ENCODE measurements around the gene KRT20. TPM values are rescaled to one million over a fixed set of nuclear protein-coding genes. Genes with fewer than 3 reads are reported as not detected.
A peak's percentile ranks its signal among the peaks of the same experiment; 100 is the strongest.

KRT20 gene
- total and polyA plus RNA-seq, 2 experiments from 2014 or later: not detected

- Histone ChIP-seq H3K27me3 (replicated peaks; ENCODE audit: insufficient read depth) (no peaks in the 10 kb centered on the region), H3K79me2 (ENCODE audit: insufficient read depth) (no peaks in the 10 kb centered on the region), H3F3A (ENCODE audit: insufficient read depth) (no peaks in the 10 kb centered on the region), H3K9me2 (ENCODE audit: insufficient read depth) (no peaks in the 10 kb centered on the region), H3K4me1 (ENCODE audit: insufficient read depth) (peaks cover 10% of the 10 kb centered on the region; the same call in 1 of the 2 replicates), H2AFZ (no peak overlapping the region), H3K9me3 (ENCODE audit: low read depth) (no peaks in the 10 kb centered on the region), H3K4me2 (ENCODE audit: unreplicated experiment) (no peak overlapping the region), H3K4me3 (no peak overlapping the region), H3K27ac (no peak overlapping the region), H4K20me1 (ENCODE audit: insufficient read depth) (no peaks in the 10 kb centered on the region), H3K36me3 (ENCODE audit: low read depth) (no peaks in the 10 kb centered on the region), H3K9ac (no peak overlapping the region)
- peak; percentile 2 for DNase-seq
- in situ Hi-C loops (cut with MboI): no loop called here
- TF ChIP-seq EZH2 (IDR thresholded peaks at IDR 0.05; ENCODE audit: insufficient read depth, poor library complexity, severe bottlenecking) (no peak), EZH2phosphoT487 (IDR thresholded peaks at IDR 0.05; ENCODE audit: insufficient read depth, low read depth) (no peak)
- WGBS, 2 experiments (ENCODE audit: low coverage in 1 of 2, low lambda C conversion rate in 2 of 2, missing lambda C conversion rate in 2 of 2): 94 to 96% methylated on average over 1 of the region's 1 CpG
Observed at GRCh38 chr17:40846515-40847144, 38.4 kb downstream of the KRT20 start.

- Histone ChIP-seq H3K9ac (no peak overlapping the region), H3K4me1 (ENCODE audit: insufficient read depth) (no peaks in the 10 kb centered on the region), H3K9me3 (ENCODE audit: low read depth) (no peaks in the 10 kb centered on the region), H3K9me2 (ENCODE audit: insufficient read depth) (no peaks in the 10 kb centered on the region), H3F3A (ENCODE audit: insufficient read depth) (no peaks in the 10 kb centered on the region), H3K79me2 (ENCODE audit: insufficient read depth) (no peaks in the 10 kb centered on the region), H3K27ac (no peak overlapping the region), H3K27me3 (replicated peaks; ENCODE audit: insufficient read depth) (no peaks in the 10 kb centered on the region), H2AFZ (no peak overlapping the region), H4K20me1 (ENCODE audit: insufficient read depth) (no peaks in the 10 kb centered on the region), H3K4me3 (no peak overlapping the region), H3K4me2 (ENCODE audit: unreplicated experiment) (no peak overlapping the region), H3K36me3 (ENCODE audit: low read depth) (no peaks in the 10 kb centered on the region)
- in situ Hi-C loops (cut with MboI): no loop called here
- TF ChIP-seq EZH2 (IDR thresholded peaks at IDR 0.05; ENCODE audit: insufficient read depth, poor library complexity, severe bottlenecking) (no peak), EZH2phosphoT487 (IDR thresholded peaks at IDR 0.05; ENCODE audit: insufficient read depth, low read depth) (no peak)
- DNase-seq: no peak
- WGBS, 2 experiments (ENCODE audit: low coverage in 1 of 2, low lambda C conversion rate in 2 of 2, missing lambda C conversion rate in 2 of 2): 75 to 80% methylated on average over 4 of the region's 4 CpGs
Observed at GRCh38 chr17:40844671-40845107, 40.4 kb downstream of the KRT20 start.

GRCh38 chr17:40843242-40843641 lies 41.8 kb downstream of the KRT20 start:
- TF ChIP-seq EZH2 (IDR thresholded peaks at IDR 0.05; ENCODE audit: insufficient read depth, poor library complexity, severe bottlenecking): no peak
- TF ChIP-seq EZH2phosphoT487 (IDR thresholded peaks at IDR 0.05; ENCODE audit: insufficient read depth, low read depth): no peak
- Histone ChIP-seq H3K36me3 (ENCODE audit: low read depth) (no peaks in the 10 kb centered on the region), H3F3A (ENCODE audit: insufficient read depth) (no peaks in the 10 kb centered on the region), H3K27ac (no peak overlapping the region), H3K9me3 (ENCODE audit: low read depth) (no peaks in the 10 kb centered on the region), H3K27me3 (replicated peaks; ENCODE audit: insufficient read depth) (no peaks in the 10 kb centered on the region), H2AFZ (no peak overlapping the region), H3K9ac (no peak overlapping the region), H3K79me2 (ENCODE audit: insufficient read depth) (no peaks in the 10 kb centered on the region), H3K4me3 (no peak overlapping the region), H3K9me2 (ENCODE audit: insufficient read depth) (no peaks in the 10 kb centered on the region), H3K4me1 (ENCODE audit: insufficient read depth) (no peaks in the 10 kb centered on the region), H4K20me1 (ENCODE audit: insufficient read depth) (no peaks in the 10 kb centered on the region), H3K4me2 (ENCODE audit: unreplicated experiment) (no peak overlapping the region)
- in situ Hi-C loops (cut with MboI): no loop called here
- DNase-seq: no peak
- WGBS, 2 experiments (ENCODE audit: low coverage in 1 of 2, low lambda C conversion rate in 2 of 2, missing lambda C conversion rate in 2 of 2): 32 to 36% methylated on average over 3 of the region's 3 CpGs

- WGBS, 2 experiments (ENCODE audit: low coverage in 1 of 2, low lambda C conversion rate in 2 of 2, missing lambda C conversion rate in 2 of 2): 76 to 79% methylated on average over 3 of the region's 3 CpGs
- no peak for TF ChIP-seq EZH2phosphoT487 (IDR thresholded peaks at IDR 0.05; ENCODE audit: insufficient read depth, low read depth)
- no peak for TF ChIP-seq EZH2 (IDR thresholded peaks at IDR 0.05; ENCODE audit: insufficient read depth, poor library complexity, severe bottlenecking)
Observed at GRCh38 chr17:40841246-40841645, 43.8 kb downstream of the KRT20 start.

More at GRCh38 chr17:40841246-40841645, 43.8 kb downstream of the KRT20 start:
- no peak overlapping the region for H3K4me2 ChIP-seq (ENCODE audit: unreplicated experiment)
- no peaks in the 10 kb centered on the region for H3F3A ChIP-seq (ENCODE audit: insufficient read depth)
- no peak for DNase-seq
- no peaks in the 10 kb centered on the region for H3K36me3 ChIP-seq (ENCODE audit: low read depth)
- H3K4me1 ChIP-seq (ENCODE audit: insufficient read depth): no peaks in the 10 kb centered on the region
- in situ Hi-C loops (cut with MboI): no loop called here
- no peaks in the 10 kb centered on the region for H3K27me3 ChIP-seq (replicated peaks; ENCODE audit: insufficient read depth)
- no peaks in the 10 kb centered on the region for H3K9me3 ChIP-seq (ENCODE audit: low read depth)
- no peak overlapping the region for H3K9ac ChIP-seq
- H3K9me2 ChIP-seq (ENCODE audit: insufficient read depth): no peaks in the 10 kb centered on the region
- no peaks in the 10 kb centered on the region for H3K79me2 ChIP-seq (ENCODE audit: insufficient read depth)
- H4K20me1 ChIP-seq (ENCODE audit: insufficient read depth): no peaks in the 10 kb centered on the region
- no peak overlapping the region for H3K4me3 ChIP-seq
- no peak overlapping the region for H2AFZ ChIP-seq
- H3K27ac ChIP-seq: no peak overlapping the region

Data from GM23248 (cell line).